ENCODE data around the gene GLB1L. TPM values are rescaled to one million over a fixed set of nuclear protein-coding genes. Genes with fewer than 3 reads are reported as not detected.

Gene GLB1L
- total RNA-seq, 4 donors from 2014 or later = 0.40 to 9.1 (median 3.8) TPM

DNA sequence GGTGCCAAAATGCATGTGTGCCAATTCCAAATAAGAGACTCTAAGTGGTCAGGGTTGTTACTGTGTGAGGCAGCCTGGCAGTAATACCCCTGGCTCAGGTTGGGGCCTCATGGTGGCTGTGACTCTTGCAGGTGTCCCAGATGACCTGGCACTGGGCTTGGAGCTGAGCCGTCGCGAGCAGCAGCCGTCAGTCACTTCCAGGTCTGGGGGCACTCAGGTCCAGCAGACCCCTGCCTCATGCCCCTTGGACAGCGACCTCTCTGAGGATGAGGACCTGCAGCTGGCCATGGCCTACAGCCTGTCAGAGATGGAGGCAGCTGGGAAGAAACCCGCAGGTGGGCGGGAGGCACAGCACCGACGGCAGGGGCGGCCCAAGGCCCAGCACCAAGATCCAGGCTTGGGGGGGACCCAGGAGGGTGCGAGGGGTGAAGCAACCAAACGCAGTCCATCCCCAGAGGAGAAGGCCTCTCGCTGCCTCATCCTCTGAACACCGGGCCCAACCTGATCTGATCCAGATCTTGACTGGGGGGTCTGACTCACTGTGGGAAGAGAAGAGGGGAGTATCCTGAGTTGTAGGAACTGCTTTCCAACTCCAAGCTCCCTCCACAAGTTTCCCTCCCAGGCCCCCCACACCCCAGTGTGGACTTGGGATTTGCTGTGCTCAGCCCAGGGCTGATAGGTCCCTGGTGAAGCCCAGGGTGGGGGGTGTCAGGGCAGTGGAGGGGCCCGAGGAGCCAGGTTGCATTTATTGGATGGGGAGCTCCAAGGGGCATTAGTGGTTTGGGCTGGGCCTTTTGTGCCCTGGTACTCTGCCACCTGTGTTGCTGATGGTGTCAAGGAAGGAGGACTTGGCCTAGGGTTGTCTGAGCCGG lies 39.5 kb upstream of the GLB1L start:
- no peaks in the 10 kb centered on the region for H3K9me3 ChIP-seq
- TF ChIP-seq, protein P1, sequence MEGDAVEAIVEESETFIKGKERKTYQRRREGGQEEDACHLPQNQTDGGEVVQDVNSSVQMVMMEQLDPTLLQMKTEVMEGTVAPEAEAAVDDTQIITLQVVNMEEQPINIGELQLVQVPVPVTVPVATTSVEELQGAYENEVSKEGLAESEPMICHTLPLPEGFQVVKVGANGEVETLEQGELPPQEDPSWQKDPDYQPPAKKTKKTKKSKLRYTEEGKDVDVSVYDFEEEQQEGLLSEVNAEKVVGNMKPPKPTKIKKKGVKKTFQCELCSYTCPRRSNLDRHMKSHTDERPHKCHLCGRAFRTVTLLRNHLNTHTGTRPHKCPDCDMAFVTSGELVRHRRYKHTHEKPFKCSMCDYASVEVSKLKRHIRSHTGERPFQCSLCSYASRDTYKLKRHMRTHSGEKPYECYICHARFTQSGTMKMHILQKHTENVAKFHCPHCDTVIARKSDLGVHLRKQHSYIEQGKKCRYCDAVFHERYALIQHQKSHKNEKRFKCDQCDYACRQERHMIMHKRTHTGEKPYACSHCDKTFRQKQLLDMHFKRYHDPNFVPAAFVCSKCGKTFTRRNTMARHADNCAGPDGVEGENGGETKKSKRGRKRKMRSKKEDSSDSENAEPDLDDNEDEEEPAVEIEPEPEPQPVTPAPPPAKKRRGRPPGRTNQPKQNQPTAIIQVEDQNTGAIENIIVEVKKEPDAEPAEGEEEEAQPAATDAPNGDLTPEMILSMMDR (IDR thresholded peaks at IDR 0.05) = no peak
- TF ChIP-seq POLR2AphosphoS5 (IDR thresholded peaks at IDR 0.05) = no peak
- peaks cover 0 to 3% (median 0%) of the 10 kb centered on the region in 4 donors for H3K36me3 ChIP-seq
- no peak overlapping the region for H3K27ac ChIP-seq
- H3K4me1 ChIP-seq = peaks cover 5 to 17% (median 11%) of the 10 kb centered on the region in 4 donors
- H3K27me3 ChIP-seq = no peaks in the 10 kb centered on the region
- no peak for DNase-seq
- no peak overlapping the region for H3K4me3 ChIP-seq
- intact Hi-C loops (cut with DNase I; ENCODE audit: low total_unique reads) (no loop called here), in situ Hi-C loops (cut with MboI; ENCODE audit: low pct_ligation_motif_present in 1 of 4, low pct_unique_long_range_greater_than_20kb in 1 of 4, low sequenced_read_pairs in 3 of 4) (loop anchor here in 1 of 4 donors (25.0 kb wide), 1 partner anchor 122 kb away; the partner anchor contains the start of genes NHEJ1 and SLC23A3)
- 86% methylated on average over 13 of the region's 16 CpGs; no CpG with 5 or more reads in 1 of the 2 donors for WGBS, 2 donors (ENCODE audit: low coverage in 1 of 2)

DNA sequence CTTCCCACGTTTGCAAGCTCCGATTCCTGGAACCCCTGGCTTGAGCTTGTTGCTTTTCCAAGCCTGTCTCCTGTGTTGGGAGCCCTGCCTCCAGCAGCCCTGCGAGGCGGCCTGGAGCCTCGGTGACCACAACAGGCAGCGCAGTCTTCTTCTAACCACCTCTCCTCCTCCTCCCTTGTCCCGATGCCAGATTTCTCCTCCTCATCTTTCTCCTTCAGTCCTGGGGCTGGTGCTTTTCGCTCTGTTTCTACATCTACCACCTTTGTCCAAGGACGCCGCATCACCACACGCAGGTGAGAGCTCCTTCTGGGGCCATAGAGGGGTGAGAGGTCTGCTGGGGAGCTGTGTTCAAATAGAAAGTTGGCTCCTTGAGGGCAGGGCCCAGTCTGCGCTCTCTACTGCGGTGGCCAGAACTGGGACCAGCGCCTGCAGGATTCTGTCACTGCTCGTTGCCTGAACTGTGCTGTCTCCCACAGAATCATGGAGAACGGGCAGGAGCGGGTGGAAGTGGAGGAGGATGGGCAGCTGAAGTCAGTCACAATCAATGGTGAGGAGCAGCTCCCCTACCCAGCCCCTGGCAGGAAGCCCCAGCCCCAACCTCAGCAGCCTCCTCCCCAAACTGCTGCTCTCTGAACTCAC lies 37.8 kb upstream of the GLB1L start:
- TF ChIP-seq POLR2AphosphoS5 (IDR thresholded peaks at IDR 0.05) = no peak
- TF ChIP-seq, protein P1 (IDR thresholded peaks at IDR 0.05) = no peak
- no peak for TF ChIP-seq POLR2A (IDR thresholded peaks at IDR 0.05)
- TF ChIP-seq EP300 (IDR thresholded peaks at IDR 0.05; ENCODE audit: low read depth) = no peak
- Histone ChIP-seq H3K4me1 (peaks cover 13 to 20% (median 17%) of the 10 kb centered on the region in 4 donors), H3K9me3 (no peaks in the 10 kb centered on the region), H3K27ac (no peak overlapping the region), H3K36me3 (peaks cover 0 to 3% (median 0%) of the 10 kb centered on the region in 4 donors), H3K27me3 (no peaks in the 10 kb centered on the region), H3K4me3 (no peak overlapping the region)
- in situ Hi-C loops (cut with MboI; ENCODE audit: low pct_ligation_motif_present in 1 of 4, low pct_unique_long_range_greater_than_20kb in 1 of 4, low sequenced_read_pairs in 3 of 4) (loop anchor here in 1 of 4 donors (25.0 kb wide), 1 partner anchor 121 kb away; the partner anchor contains the start of genes NHEJ1 and SLC23A3), intact Hi-C loops (cut with DNase I; ENCODE audit: low total_unique reads) (no loop called here)
- DNase-seq = no peak
- WGBS, 2 donors (ENCODE audit: low coverage in 1 of 2) = 93 to 94% methylated on average over 9 to 17 of the region's 17 CpGs

DNA sequence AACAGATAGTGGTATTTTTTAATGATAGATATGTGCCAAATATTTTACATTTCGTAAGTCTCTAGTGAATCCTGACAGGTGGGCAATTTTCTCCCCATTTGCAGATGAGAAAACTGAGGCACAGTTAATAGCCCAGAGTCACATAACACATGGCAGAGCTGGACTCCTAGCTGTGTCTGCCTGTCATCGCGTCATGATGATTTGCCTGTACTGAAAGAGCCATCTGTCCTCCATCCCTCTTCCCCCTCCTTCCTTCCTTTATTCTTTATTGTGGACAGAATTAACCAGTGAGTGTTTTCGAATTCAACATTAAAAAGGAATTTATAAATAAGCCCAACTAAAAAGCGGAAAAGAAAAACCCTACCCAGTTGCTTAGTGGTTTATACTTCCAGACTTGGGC lies 37.1 kb upstream of the GLB1L start:
- in situ Hi-C loops (cut with MboI; ENCODE audit: low pct_ligation_motif_present in 1 of 4, low pct_unique_long_range_greater_than_20kb in 1 of 4, low sequenced_read_pairs in 3 of 4) (loop anchor here in 1 of 4 donors (25.0 kb wide), 1 partner anchor 120 kb away; the partner anchor contains the start of genes NHEJ1 and SLC23A3), intact Hi-C loops (cut with DNase I; ENCODE audit: low total_unique reads) (no loop called here)
- Histone ChIP-seq H3K4me1 (peaks cover 16 to 26% (median 21%) of the 10 kb centered on the region in 4 donors), H3K9me3 (no peaks in the 10 kb centered on the region), H3K27ac (no peak overlapping the region), H3K36me3 (peaks cover 0 to 3% (median 0%) of the 10 kb centered on the region in 4 donors), H3K4me3 (no peak overlapping the region), H3K27me3 (no peaks in the 10 kb centered on the region)
- DNase-seq = no peak
- 88 to 89% methylated on average over 3 to 5 of the region's 5 CpGs for WGBS, 2 donors (ENCODE audit: low coverage in 1 of 2)
- no peak for TF ChIP-seq POLR2AphosphoS5 (IDR thresholded peaks at IDR 0.05)
- TF ChIP-seq, protein P1 (IDR thresholded peaks at IDR 0.05) = no peak
- no peak for TF ChIP-seq POLR2A (IDR thresholded peaks at IDR 0.05)
- no peak for TF ChIP-seq EP300 (IDR thresholded peaks at IDR 0.05; ENCODE audit: low read depth)

DNA sequence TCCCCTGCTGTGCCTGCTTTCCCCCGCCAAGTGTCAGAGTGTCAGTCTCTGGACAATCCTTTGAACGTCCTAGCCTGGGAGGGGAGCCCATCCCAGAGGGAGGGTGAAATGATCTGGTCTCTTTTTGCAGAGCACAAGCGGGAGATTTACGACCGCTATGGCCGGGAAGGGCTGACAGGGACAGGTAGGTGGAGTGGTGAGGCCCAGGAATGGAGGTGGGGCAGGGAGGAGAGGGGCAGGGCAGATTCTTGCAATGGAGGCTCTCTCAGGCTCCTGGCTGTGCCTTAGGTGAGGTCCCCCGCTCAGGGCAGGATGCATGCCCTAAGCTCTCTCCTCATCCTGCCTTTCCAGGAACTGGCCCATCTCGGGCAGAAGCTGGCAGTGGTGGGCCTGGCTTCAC lies 36.3 kb upstream of the GLB1L start:
- intact Hi-C loops (cut with DNase I; ENCODE audit: low total_unique reads) = loop anchor here (2.0 kb wide), 1 partner anchor 105 kb away; the partner anchor contains the start of gene CNPPD1
- in situ Hi-C loops (cut with MboI; ENCODE audit: low pct_ligation_motif_present in 1 of 4, low pct_unique_long_range_greater_than_20kb in 1 of 4, low sequenced_read_pairs in 3 of 4) = loop anchor here in 1 of 4 donors (25.0 kb wide), 1 partner anchor 119 kb away; the partner anchor contains the start of genes NHEJ1 and SLC23A3
- H3K27ac ChIP-seq = no peak overlapping the region
- peaks cover 16 to 27% (median 21%) of the 10 kb centered on the region in 4 donors for H3K4me1 ChIP-seq
- WGBS, 2 donors (ENCODE audit: low coverage in 1 of 2) = 72% methylated on average over 8 of the region's 8 CpGs; no CpG with 5 or more reads in 1 of the 2 donors
- no peaks in the 10 kb centered on the region for H3K9me3 ChIP-seq
- H3K36me3 ChIP-seq = peaks cover 0 to 3% (median 0%) of the 10 kb centered on the region in 4 donors
- no peaks in the 10 kb centered on the region for H3K27me3 ChIP-seq
- DNase-seq = no peak
- TF ChIP-seq, protein P1 (IDR thresholded peaks at IDR 0.05) = no peak
- TF ChIP-seq POLR2AphosphoS5 (IDR thresholded peaks at IDR 0.05) = no peak
- TF ChIP-seq POLR2A (IDR thresholded peaks at IDR 0.05) = no peak
- TF ChIP-seq EP300 (IDR thresholded peaks at IDR 0.05; ENCODE audit: low read depth) = no peak
- H3K4me3 ChIP-seq = no peak overlapping the region

All from transverse colon (tissue), 4 donors.